Nephron (organoid): ENCODE measurements around the gene CSAD.
"Not testable (repeated sequence)": the region's sequence is repeated elsewhere in the genome, so short reads cannot be mapped to it uniquely, and the experiment has no call there.

Source experiments
- H3K27ac Mint-ChIP-seq, 3 experiments: 2 replicates each; pipeline ENCODE4 v1.8.0; 2020; ENCODE audit warnings: mixed read lengths in 3 of 3, mild to moderate bottlenecking in 2 of 3, moderate library complexity in 1 of 3
- H3K27me3 Mint-ChIP-seq: 2 replicates; pipeline ENCODE4 v1.8.0; 2021; ENCODE audit warnings: low read depth, mild to moderate bottlenecking, moderate library complexity, mixed read lengths
- H3K36me3 Mint-ChIP-seq: 2 replicates; pipeline ENCODE4 v1.8.0; 2020; ENCODE audit warnings: low read depth, mixed read lengths
- H3K4me1 Mint-ChIP-seq: 2 replicates; pipeline ENCODE4 v1.8.0; 2020; ENCODE audit warnings: mixed read lengths
- H3K4me3 Mint-ChIP-seq, 3 experiments: 2 replicates each; pipeline ENCODE4 v1.8.0; 2020; ENCODE audit warnings: mild to moderate bottlenecking in 3 of 3, mixed read lengths in 3 of 3, moderate library complexity in 2 of 3
- H3K9me3 Mint-ChIP-seq: 2 replicates; pipeline ENCODE4 v1.8.0; 2020; ENCODE audit warnings: mixed read lengths
- CTCF ChIP-seq, 3 experiments: fragments of 200-600 bp; sonication (generic); IDR thresholded peaks; one replicate each; pipeline ENCODE4 v1.5.0; 2021; ENCODE audit warnings: antibody characterized with exemption in 3 of 3; ENCODE audit not compliant: unreplicated experiment in 3 of 3

The CSAD gene

DNA sequence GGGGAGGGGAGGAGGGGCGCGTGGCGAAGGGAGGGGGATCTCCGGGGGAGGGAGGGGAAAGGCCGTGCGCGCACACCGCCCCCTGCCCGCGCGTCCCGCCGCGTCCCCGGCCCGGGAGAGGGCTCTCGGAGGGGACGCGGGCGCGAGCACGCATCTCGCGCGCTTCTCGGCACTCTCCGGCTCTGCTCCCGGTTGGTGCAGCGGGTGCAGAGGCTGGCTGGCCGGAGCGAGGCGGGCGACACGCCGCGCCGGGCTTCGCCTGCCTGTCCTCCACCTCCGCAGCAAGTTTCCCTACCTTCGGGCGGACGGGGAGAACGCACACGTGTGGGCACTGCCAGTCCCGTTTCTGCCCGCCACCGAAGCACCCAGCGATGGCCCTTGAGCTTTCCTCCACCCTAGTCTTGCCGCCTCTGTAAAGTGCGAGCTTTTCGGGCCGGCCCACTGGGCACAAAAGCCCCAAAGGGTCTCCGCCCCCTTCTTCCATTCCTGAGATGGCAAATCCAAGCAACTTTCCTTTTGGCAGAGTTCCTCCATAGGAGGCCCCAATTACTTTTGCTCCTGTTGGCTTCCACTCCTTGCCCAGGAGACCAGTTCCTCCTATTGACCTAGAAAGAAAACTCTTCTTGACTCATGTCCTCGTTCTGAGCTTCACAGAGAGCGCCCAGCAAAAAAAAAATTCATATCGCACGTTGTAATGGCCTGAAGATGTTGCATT is 363 bp upstream of the CSAD start:
- peak overlapping the region; percentile 91 to 96 (median 95) for H3K4me3 Mint-ChIP-seq
- H3K27me3 Mint-ChIP-seq: no peaks in the 10 kb centered on the region
- no peaks in the 10 kb centered on the region for H3K9me3 Mint-ChIP-seq
- H3K36me3 Mint-ChIP-seq: peaks cover 49% of the 10 kb centered on the region
- peaks cover 55% of the 10 kb centered on the region for H3K4me1 Mint-ChIP-seq
- TF ChIP-seq CTCF (IDR thresholded peaks at IDR 0.05; ENCODE audit: unreplicated experiment in 3 of 3): no peak
- peak overlapping the region; percentile 97 to 100 (median 98) for H3K27ac Mint-ChIP-seq

DNA sequence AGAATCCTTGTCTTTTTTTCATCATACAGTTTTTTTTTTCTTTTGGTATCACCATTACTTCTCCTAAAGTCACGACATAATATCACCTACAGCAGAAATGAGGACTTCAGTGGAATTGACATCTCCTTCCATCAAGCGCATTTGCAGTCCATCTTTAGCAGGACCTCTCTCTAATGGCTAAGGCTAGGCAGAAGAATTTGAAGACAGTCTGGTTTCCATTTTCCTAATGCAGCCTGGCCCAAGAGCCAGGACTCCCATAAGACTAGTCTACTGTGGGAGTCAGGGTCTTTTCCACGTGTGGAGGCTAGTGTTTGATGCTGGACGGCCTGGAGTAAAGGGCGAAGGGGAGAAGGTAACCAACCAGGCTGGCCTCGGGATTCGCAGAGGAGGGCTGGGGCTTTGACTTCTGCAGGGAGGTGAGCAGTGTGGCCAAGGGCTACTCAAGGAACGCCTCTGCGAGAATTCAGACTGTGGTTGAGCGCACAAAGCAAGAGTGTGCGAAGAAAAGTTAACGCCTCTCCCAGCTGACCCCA is 972 bp downstream of the CSAD start:
- Mint-ChIP-seq H3K4me3 (peak overlapping the region; percentile 91 to 96 (median 92)), H3K36me3 (peaks cover 35% of the 10 kb centered on the region), H3K27me3 (no peaks in the 10 kb centered on the region), H3K27ac (peak overlapping the region; percentile 98 to 100 (median 100)), H3K4me1 (peaks cover 62% of the 10 kb centered on the region), H3K9me3 (no peaks in the 10 kb centered on the region)
- no peak for TF ChIP-seq CTCF (IDR thresholded peaks at IDR 0.05; ENCODE audit: unreplicated experiment in 3 of 3)

DNA sequence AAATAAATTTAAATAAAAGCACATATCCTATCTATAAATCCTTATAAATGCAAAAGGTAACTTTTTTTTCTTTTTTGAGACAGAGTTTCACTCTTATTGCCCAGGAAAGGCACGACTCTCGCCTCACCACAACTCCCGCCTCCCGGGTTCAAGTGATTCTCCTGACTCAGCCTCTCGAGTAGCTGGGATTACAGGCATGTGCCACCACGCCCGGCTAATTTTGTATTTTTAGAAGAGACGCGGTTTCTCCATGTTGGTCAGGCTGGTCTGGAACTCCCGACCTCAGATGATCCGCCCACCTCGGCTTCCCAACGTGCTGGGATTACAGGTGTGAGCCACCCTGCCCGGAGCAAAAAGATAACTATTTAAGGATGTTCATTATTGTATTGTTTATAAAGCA is 1.9 kb downstream of the CSAD start:
- Mint-ChIP-seq H3K4me3 (peak overlapping the region; percentile 91 to 96 (median 92)), H3K36me3 (peaks cover 27% of the 10 kb centered on the region), H3K27ac (peak overlapping the region; percentile 98 to 100 (median 100)), H3K4me1 (peaks cover 56% of the 10 kb centered on the region)
- not testable (repeated sequence) for H3K27me3 Mint-ChIP-seq, H3K9me3 Mint-ChIP-seq

DNA sequence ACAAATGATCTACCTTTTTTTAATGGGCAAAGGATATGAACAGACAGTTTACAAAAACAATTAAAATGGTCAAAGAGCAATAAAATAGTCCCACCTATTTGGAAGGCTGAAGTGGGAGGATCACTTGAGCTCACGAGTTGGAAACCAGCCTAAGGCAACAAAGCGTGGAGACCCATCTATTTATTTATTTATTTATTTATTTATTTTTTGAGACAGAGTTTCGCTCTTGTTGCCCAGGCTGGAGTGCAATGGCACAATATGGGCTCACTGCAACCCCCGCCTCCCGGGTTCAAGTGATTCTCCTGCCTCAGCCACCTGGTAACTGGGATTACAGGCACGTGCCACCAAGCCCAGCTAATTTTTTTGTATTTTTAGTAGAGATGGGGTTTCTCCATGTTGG is 3.3 kb downstream of the CSAD start:
- Mint-ChIP-seq H3K36me3 (peaks cover 13% of the 10 kb centered on the region), H3K27ac (peak overlapping the region; percentile 73 to 83 (median 80)), H3K4me3 (peak overlapping the region in 2 of 3 experiments; percentile 31 to 37), H3K4me1 (peaks cover 46% of the 10 kb centered on the region)
- H3K9me3 Mint-ChIP-seq, H3K27me3 Mint-ChIP-seq: not testable (repeated sequence)

- Mint-ChIP-seq H3K9me3 (no peaks in the 10 kb centered on the region), H3K4me1 (peaks cover 46% of the 10 kb centered on the region), H3K27me3 (no peaks in the 10 kb centered on the region), H3K36me3 (peaks cover 6% of the 10 kb centered on the region), H3K27ac (peak overlapping the region in 1 of 3 experiments; percentile 83), H3K4me3 (no peak overlapping the region)
- TF ChIP-seq CTCF (IDR thresholded peaks at IDR 0.05; ENCODE audit: unreplicated experiment in 3 of 3): no peak
Measured at GRCh38 chr12:53176750-53177149, 4.0 kb downstream of the CSAD start.

DNA sequence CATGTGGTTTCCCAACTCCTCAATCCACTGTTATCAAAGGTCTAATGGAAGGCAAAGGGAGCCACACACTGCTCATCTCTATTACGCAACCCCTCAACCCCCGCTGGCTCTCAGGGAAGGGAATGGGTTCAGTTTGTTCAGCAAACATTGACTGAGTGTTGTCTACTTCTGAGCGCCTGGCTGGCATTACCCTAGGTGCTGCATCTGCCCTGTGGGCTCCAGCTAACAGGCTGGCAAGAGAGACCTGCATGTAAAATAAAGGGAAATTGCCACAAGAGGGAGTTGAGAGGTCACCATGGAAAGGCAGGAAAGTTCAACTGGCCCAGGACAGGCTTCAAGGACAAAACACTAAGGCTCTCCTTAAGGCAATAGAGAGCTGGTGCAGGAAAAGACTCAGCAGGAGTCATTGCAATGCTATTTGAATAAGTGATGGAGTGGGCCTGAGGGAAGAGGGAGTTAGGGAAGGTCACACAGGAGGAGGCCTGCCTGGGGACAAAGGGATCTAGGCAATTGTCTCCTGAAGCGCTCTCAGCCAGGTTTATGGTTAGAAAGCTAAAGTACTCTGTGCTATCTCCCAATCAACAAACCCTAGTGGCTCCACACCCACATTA is 5.7 kb downstream of the CSAD start:
- peak in 1 of 3 experiments; percentile 15 for TF ChIP-seq CTCF (IDR thresholded peaks at IDR 0.05; ENCODE audit: unreplicated experiment in 3 of 3)
- Mint-ChIP-seq H3K27me3 (no peaks in the 10 kb centered on the region), H3K36me3 (peaks cover 4% of the 10 kb centered on the region), H3K4me3 (peak overlapping the region in 1 of 3 experiments; percentile 12), H3K9me3 (no peaks in the 10 kb centered on the region), H3K27ac (peak overlapping the region in 2 of 3 experiments; percentile 74 to 88), H3K4me1 (peaks cover 49% of the 10 kb centered on the region)
